ENCODE data around the gene ITGA3. TPM values are rescaled to one million over a fixed set of nuclear protein-coding genes. Genes with fewer than 3 reads are reported as not detected.

The ITGA3 gene
- total RNA-seq, 6 donors from 2014 or later: 193 to 469 (median 350) TPM

DNA sequence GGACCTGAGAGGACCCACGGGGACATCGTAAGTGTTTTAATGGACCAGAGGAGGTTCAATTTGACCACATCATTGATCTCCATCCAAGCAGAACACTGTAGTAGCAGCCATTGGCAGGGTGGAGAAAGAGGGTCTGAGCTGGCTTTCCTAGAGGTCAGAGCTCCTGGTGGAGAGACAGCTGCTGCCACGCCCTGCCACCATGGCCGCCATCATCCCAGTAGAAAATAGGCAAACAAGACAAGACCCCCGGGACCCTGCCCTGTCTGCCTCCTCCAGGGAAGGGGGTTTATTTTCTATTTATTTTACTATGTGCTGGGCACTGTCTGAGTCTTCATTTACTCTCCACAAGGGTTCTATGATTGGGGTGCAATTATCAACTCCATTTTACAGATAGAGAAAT is 11.4 kb upstream of the ITGA3 start:
- no peak for TF ChIP-seq POLR2A (IDR thresholded peaks at IDR 0.05)
- no peak for TF ChIP-seq EP300 (IDR thresholded peaks at IDR 0.05)
- no peak for TF ChIP-seq POLR2AphosphoS5 (IDR thresholded peaks at IDR 0.05)
- TF ChIP-seq, protein P1, sequence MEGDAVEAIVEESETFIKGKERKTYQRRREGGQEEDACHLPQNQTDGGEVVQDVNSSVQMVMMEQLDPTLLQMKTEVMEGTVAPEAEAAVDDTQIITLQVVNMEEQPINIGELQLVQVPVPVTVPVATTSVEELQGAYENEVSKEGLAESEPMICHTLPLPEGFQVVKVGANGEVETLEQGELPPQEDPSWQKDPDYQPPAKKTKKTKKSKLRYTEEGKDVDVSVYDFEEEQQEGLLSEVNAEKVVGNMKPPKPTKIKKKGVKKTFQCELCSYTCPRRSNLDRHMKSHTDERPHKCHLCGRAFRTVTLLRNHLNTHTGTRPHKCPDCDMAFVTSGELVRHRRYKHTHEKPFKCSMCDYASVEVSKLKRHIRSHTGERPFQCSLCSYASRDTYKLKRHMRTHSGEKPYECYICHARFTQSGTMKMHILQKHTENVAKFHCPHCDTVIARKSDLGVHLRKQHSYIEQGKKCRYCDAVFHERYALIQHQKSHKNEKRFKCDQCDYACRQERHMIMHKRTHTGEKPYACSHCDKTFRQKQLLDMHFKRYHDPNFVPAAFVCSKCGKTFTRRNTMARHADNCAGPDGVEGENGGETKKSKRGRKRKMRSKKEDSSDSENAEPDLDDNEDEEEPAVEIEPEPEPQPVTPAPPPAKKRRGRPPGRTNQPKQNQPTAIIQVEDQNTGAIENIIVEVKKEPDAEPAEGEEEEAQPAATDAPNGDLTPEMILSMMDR (IDR thresholded peaks at IDR 0.05): no peak
- Histone ChIP-seq H3K27me3 (no peaks in the 10 kb centered on the region), H3K4me1 (peaks cover 31 to 68% (median 61%) of the 10 kb centered on the region in 4 donors), H3K36me3 (no peaks in the 10 kb centered on the region), H3K9me3 (no peaks in the 10 kb centered on the region), H3K4me3 (no peak overlapping the region), H3K27ac (peak overlapping the region; percentile 65 to 85 (median 71))
- WGBS, 2 donors: 92 to 100% methylated on average over 3 to 5 of the region's 5 CpGs
- ATAC-seq (ENCODE audit: low FRiP score in 2 of 2) (no peak), DNase-seq (no peak)

DNA sequence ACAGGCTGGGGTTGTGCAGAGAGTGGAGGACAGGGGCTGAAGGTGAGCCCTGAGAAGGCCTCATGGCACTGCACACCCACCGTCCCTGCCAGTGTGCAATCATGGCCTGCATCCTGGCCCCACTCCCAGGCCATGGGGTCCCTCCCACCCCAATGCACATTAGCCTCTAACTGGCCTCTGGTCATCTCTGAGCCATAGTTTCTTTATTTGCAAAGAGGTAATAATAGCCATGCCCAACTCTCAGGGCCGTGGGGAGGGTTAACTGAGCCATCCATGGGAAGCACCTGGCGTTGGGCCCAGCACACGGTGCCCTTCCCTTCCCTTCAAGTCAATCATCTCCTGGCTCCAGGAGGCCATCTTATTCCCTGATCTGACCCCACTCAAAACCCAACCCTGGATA is 10.8 kb upstream of the ITGA3 start:
- H3K4me1 ChIP-seq: peaks cover 31 to 68% (median 63%) of the 10 kb centered on the region in 4 donors
- H3K27ac ChIP-seq: peak overlapping the region in 3 of 4 donors; percentile 65 to 85 (median 76)
- ATAC-seq (ENCODE audit: low FRiP score in 2 of 2) (no peak), DNase-seq (no peak)
- TF ChIP-seq POLR2AphosphoS5 (IDR thresholded peaks at IDR 0.05) (peak in 1 of 2 donors; percentile 8), POLR2A (IDR thresholded peaks at IDR 0.05) (no peak)
- no peaks in the 10 kb centered on the region for H3K36me3 ChIP-seq
- no peaks in the 10 kb centered on the region for H3K9me3 ChIP-seq
- WGBS, 2 donors: 36 to 39% methylated on average over 4 of the region's 4 CpGs
- no peaks in the 10 kb centered on the region for H3K27me3 ChIP-seq
- H3K4me3 ChIP-seq: no peak overlapping the region

DNA sequence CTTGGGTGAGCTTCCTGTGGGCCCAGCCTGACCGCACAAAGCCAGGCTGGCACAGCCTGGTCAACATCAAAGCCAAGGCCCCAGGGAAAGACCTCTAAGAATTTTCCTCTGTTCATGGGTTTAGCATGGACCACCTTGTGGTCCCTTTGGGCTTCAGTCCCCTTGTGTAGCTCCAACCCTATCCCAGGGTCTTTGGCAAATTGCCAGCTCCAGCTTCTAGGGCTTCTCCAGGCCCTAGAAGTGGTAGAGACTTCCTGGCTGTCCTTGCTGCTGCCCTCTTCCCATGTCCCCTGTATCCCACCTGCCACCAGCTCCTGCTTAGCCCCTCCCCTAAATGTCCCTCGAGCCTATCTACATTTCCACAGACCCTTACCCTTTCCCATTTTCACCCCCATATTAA is 9.7 kb upstream of the ITGA3 start:
- ATAC-seq (ENCODE audit: low FRiP score in 2 of 2) (no peak), DNase-seq (no peak)
- Histone ChIP-seq H3K36me3 (no peaks in the 10 kb centered on the region), H3K27ac (peak overlapping the region; percentile 49 to 85 (median 72)), H3K4me1 (peaks cover 37 to 77% (median 70%) of the 10 kb centered on the region in 4 donors), H3K27me3 (no peaks in the 10 kb centered on the region), H3K4me3 (no peak overlapping the region), H3K9me3 (no peaks in the 10 kb centered on the region)
- 60 to 66% methylated on average over 2 of the region's 2 CpGs for WGBS, 2 donors
- TF ChIP-seq POLR2A (IDR thresholded peaks at IDR 0.05): no peak
- TF ChIP-seq EP300 (IDR thresholded peaks at IDR 0.05): no peak
- TF ChIP-seq POLR2AphosphoS5 (IDR thresholded peaks at IDR 0.05): no peak
- TF ChIP-seq, protein P1 (IDR thresholded peaks at IDR 0.05): no peak

DNA sequence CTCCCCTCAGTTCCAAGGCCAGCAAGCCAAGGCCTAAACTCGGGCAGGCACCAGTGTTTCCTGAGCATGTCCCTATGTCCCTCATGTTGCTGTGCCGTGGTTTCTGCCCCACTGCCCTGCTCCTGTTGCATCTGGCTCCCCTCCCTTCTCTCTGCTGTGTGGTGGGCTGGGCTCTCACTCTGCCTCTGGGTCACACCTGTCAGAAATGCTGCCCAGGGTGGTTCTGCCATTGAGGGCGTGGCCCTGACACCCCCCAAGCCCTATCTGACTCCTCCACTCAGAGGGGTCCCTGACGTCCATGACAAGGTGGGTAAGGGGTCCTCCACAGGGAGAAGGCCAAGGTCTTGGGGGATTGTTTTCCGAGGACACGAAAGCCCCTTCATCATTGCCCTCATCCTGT is 9.2 kb upstream of the ITGA3 start:
- WGBS, 2 donors: 69 to 76% methylated on average over 4 to 6 of the region's 6 CpGs
- H3K9me3 ChIP-seq: no peaks in the 10 kb centered on the region
- peaks cover 42 to 82% (median 75%) of the 10 kb centered on the region in 4 donors for H3K4me1 ChIP-seq
- H3K27me3 ChIP-seq: no peaks in the 10 kb centered on the region
- no peaks in the 10 kb centered on the region for H3K36me3 ChIP-seq
- no peak for TF ChIP-seq EP300 (IDR thresholded peaks at IDR 0.05)
- no peak for TF ChIP-seq POLR2A (IDR thresholded peaks at IDR 0.05)
- no peak for TF ChIP-seq POLR2AphosphoS5 (IDR thresholded peaks at IDR 0.05)
- TF ChIP-seq, protein P1 (IDR thresholded peaks at IDR 0.05): no peak
- no peak for ATAC-seq (ENCODE audit: low FRiP score in 2 of 2)
- peak overlapping the region; percentile 49 to 85 (median 72) for H3K27ac ChIP-seq
- no peak overlapping the region for H3K4me3 ChIP-seq
- DNase-seq: no peak

DNA sequence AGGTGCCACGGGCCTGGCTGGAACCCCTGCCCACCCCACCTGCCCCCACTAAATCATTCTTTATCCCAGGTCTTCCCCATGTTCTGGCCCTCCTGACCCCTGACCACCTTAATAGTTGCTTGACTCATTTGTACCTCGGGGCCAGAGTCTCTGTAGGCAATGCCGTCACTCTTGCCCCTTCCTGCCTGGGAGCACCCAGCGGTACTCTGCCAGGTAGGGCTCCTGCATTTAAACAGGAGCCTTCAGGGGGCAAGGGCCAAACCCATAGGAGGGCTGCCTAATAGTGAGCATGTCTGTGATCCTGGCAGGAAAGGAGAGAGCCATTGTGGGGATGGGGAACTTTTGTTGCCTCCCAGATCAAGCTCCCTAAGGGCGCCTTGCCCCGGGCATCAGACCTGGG is 8.8 kb upstream of the ITGA3 start:
- TF ChIP-seq EP300 (IDR thresholded peaks at IDR 0.05) (no peak), POLR2A (IDR thresholded peaks at IDR 0.05) (no peak), POLR2AphosphoS5 (IDR thresholded peaks at IDR 0.05) (no peak)
- TF ChIP-seq, protein P1 (IDR thresholded peaks at IDR 0.05): no peak
- H3K36me3 ChIP-seq: no peaks in the 10 kb centered on the region
- DNase-seq (no peak), ATAC-seq (ENCODE audit: low FRiP score in 2 of 2) (no peak)
- WGBS, 2 donors: 90 to 97% methylated on average over 6 of the region's 6 CpGs
- H3K4me3 ChIP-seq: no peak overlapping the region
- H3K4me1 ChIP-seq: peaks cover 46 to 86% (median 79%) of the 10 kb centered on the region in 4 donors
- H3K9me3 ChIP-seq: no peaks in the 10 kb centered on the region
- H3K27ac ChIP-seq: peak overlapping the region; percentile 41 to 85 (median 72)
- no peaks in the 10 kb centered on the region for H3K27me3 ChIP-seq

Data from upper lobe of left lung (tissue), 6 donors.